ENCODE results near the gene INAFM2.

The INAFM2 gene

GRCh38 chr15:40368719-40369473 is 45.4 kb downstream of the INAFM2 start:
- no peak overlapping the region for H3K4me3 ChIP-seq (ENCODE audit: low read depth, low read length)
- TF ChIP-seq, protein P1, sequence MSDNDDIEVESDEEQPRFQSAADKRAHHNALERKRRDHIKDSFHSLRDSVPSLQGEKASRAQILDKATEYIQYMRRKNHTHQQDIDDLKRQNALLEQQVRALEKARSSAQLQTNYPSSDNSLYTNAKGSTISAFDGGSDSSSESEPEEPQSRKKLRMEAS (IDR thresholded peaks at IDR 0.05; ENCODE audit: low read depth, low read length): no peak
- no peak for TF ChIP-seq MYC (IDR thresholded peaks at IDR 0.05; ENCODE audit: low read depth, low read length)
- no peak for TF ChIP-seq POLR2A (IDR thresholded peaks at IDR 0.05; ENCODE audit: extremely low read depth, insufficient read length)
- no peak for TF ChIP-seq CTCF (IDR thresholded peaks at IDR 0.05; ENCODE audit: low read depth, low read length)
- DNase-seq (ENCODE audit: low read depth): no peak

DNA sequence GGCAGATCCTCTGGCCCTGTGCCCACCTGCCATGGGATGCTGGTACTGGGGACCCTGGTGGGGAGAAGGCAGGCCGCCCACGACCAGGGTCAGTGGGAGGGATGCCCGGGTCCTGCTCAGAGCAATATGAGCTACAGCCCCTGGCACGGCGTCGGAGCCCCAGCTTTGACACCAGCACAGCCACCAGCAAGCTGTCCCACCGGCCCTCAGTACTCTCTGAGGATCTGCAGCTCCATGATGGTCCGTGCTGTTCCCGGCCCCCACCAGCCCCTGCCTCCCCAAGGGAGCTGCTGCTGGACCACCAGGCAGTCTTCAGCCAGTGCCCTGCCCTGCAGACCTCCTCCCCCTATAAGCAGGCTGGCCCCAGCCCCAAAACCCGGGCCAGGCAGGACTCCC is 46.0 kb downstream of the INAFM2 start:
- DNase-seq (ENCODE audit: low read depth): no peak
- TF ChIP-seq CTCF (IDR thresholded peaks at IDR 0.05; ENCODE audit: low read depth, low read length) (no peak), POLR2A (IDR thresholded peaks at IDR 0.05; ENCODE audit: extremely low read depth, insufficient read length) (no peak), MYC (IDR thresholded peaks at IDR 0.05; ENCODE audit: low read depth, low read length) (no peak)
- TF ChIP-seq, protein P1 (IDR thresholded peaks at IDR 0.05; ENCODE audit: low read depth, low read length): no peak
- no peak overlapping the region for H3K4me3 ChIP-seq (ENCODE audit: low read depth, low read length)

GRCh38 chr15:40369971-40370370 is 46.5 kb downstream of the INAFM2 start:
- TF ChIP-seq MYC (IDR thresholded peaks at IDR 0.05; ENCODE audit: low read depth, low read length) (no peak), CTCF (IDR thresholded peaks at IDR 0.05; ENCODE audit: low read depth, low read length) (no peak), POLR2A (IDR thresholded peaks at IDR 0.05; ENCODE audit: extremely low read depth, insufficient read length) (no peak)
- TF ChIP-seq, protein P1 (IDR thresholded peaks at IDR 0.05; ENCODE audit: low read depth, low read length): no peak
- DNase-seq (ENCODE audit: low read depth): no peak

DNA sequence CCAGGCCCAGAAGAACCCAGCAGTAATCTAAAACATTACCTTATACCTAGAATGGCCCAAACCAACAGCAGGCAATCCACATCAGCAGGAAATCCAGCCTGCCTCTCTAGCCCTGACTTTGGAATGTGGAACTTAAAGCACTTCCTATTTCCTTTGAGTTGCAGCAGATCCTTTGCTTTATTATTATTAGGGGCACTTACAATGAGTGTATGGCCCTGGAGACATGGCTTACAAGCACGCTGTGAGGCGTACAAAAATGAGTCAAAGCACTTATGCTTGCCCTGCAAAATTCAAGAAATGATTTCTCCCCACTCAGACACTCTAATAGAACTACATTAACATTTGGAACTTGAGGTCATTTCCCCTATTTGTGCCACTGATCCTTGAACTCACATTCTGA is 49.5 kb downstream of the INAFM2 start:
- TF ChIP-seq MYC (IDR thresholded peaks at IDR 0.05; ENCODE audit: low read depth, low read length): no peak
- no peak for TF ChIP-seq CTCF (IDR thresholded peaks at IDR 0.05; ENCODE audit: low read depth, low read length)
- TF ChIP-seq, protein P1 (IDR thresholded peaks at IDR 0.05; ENCODE audit: low read depth, low read length): no peak
- no peak for TF ChIP-seq POLR2A (IDR thresholded peaks at IDR 0.05; ENCODE audit: extremely low read depth, insufficient read length)
- DNase-seq (ENCODE audit: low read depth): no peak

More at GRCh38 chr15:40369971-40370370, 46.5 kb downstream of the INAFM2 start:
- no peak overlapping the region for H3K4me3 ChIP-seq (ENCODE audit: low read depth, low read length)

More for the DNA sequence above, 49.5 kb downstream of the INAFM2 start:
- H3K4me3 ChIP-seq (ENCODE audit: low read depth, low read length): no peak overlapping the region
